ENCODE results near the gene ZNF496.

GRCh38 chr1:247298701-247299100, 33.0 kb downstream of the ZNF496 start:
- no peak for TF ChIP-seq CTCF (conservative IDR thresholded peaks at IDR 0.05 in 1 of 2, IDR thresholded peaks at IDR 0.05 in 1 of 2; ENCODE audit: low read depth in 1 of 2, low read length in 2 of 2)
- TF ChIP-seq EZH2 (IDR thresholded peaks at IDR 0.05; ENCODE audit: low read length, missing control alignments) = no peak

Measured in fibroblast of lung (primary cell).